ENCODE data around the gene FADS2.

FADS2 gene

GRCh38 chr11:61907871-61908729 lies 80.0 kb downstream of the FADS2 start:
- no peaks in the 10 kb centered on the region for H3K9me3 ChIP-seq
- intact Hi-C loops (cut with DNase I; ENCODE audit: low total_unique reads) = no loop called here
- H3K36me3 ChIP-seq = peaks cover 0 to 40% (median 40%) of the 10 kb centered on the region in 3 donors

GRCh38 chr11:61908730-61909316 lies 80.7 kb downstream of the FADS2 start:
- Histone ChIP-seq H3K27me3 (no peaks in the 10 kb centered on the region), H3K27ac (no peak overlapping the region), H3K9me3 (no peaks in the 10 kb centered on the region), H3K36me3 (peaks cover 0 to 40% (median 36%) of the 10 kb centered on the region in 3 donors), H3K4me1 (peaks cover 0 to 11% (median 0%) of the 10 kb centered on the region in 4 donors), H3K4me3 (no peak overlapping the region)
- intact Hi-C loops (cut with DNase I; ENCODE audit: low total_unique reads) = no loop called here
- DNase-seq = peak in 1 of 2 donors; percentile 64
- TF ChIP-seq, protein P1, sequence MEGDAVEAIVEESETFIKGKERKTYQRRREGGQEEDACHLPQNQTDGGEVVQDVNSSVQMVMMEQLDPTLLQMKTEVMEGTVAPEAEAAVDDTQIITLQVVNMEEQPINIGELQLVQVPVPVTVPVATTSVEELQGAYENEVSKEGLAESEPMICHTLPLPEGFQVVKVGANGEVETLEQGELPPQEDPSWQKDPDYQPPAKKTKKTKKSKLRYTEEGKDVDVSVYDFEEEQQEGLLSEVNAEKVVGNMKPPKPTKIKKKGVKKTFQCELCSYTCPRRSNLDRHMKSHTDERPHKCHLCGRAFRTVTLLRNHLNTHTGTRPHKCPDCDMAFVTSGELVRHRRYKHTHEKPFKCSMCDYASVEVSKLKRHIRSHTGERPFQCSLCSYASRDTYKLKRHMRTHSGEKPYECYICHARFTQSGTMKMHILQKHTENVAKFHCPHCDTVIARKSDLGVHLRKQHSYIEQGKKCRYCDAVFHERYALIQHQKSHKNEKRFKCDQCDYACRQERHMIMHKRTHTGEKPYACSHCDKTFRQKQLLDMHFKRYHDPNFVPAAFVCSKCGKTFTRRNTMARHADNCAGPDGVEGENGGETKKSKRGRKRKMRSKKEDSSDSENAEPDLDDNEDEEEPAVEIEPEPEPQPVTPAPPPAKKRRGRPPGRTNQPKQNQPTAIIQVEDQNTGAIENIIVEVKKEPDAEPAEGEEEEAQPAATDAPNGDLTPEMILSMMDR (IDR thresholded peaks at IDR 0.05) = no peak

More at GRCh38 chr11:61907871-61908729, 80.0 kb downstream of the FADS2 start:
- no peak for DNase-seq
- TF ChIP-seq, protein P1 (IDR thresholded peaks at IDR 0.05) = no peak
- H3K4me1 ChIP-seq = peaks cover 0 to 11% (median 0%) of the 10 kb centered on the region in 4 donors
- no peak overlapping the region for H3K4me3 ChIP-seq
- H3K27me3 ChIP-seq = no peaks in the 10 kb centered on the region
- no peak overlapping the region for H3K27ac ChIP-seq

DNA sequence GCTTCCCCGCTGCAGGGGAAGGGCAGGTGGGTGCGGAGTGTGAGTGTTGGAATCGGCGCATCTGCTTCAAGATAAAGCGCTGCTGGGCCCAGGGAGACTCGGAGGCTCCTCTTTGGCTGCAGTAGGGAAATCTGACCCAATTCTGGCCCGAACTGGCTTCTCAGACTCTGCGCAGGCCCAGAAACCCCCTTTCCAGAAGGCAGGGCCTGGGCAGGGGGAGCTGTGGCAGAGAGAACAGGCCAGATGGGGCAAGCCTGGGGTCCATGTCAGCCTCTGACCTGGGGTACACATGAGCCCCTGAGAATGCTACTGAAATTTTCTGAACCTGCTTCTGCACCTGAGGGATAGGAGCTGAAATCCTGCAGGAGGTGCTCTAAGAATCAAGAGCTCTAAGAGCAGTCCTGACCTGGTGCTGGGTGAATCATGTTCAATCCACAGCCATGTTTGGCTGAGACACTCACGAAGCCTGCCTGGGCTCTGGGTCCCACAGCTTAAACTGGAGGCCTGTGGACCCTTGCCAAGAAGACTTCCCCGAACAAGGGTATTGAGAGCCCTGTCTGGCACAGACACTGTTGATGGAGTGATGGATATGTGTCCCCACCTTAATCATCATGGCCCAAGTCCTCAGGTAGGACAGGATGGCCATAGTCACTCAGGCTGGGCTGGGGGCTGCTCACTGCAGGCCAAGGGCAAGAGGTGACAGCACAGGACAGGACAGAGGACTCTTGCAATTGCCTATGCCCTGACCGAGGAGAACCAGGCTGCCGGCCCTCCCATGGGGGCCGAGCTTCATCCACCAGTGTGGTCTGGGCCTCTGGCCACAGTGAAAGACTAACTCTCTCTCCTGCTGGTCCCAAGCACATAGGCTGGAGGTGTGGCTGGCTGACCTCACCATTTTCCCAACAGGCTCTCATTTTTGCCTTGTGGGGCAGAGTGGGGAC lies 82.4 kb downstream of the FADS2 start:
- intact Hi-C loops (cut with DNase I; ENCODE audit: low total_unique reads) = no loop called here
- TF ChIP-seq, protein P1 (IDR thresholded peaks at IDR 0.05) = no peak
- Histone ChIP-seq H3K4me1 (peaks cover 0 to 11% (median 0%) of the 10 kb centered on the region in 4 donors), H3K27me3 (no peaks in the 10 kb centered on the region), H3K4me3 (no peak overlapping the region), H3K9me3 (no peaks in the 10 kb centered on the region), H3K36me3 (peaks cover 0 to 24% (median 21%) of the 10 kb centered on the region in 3 donors), H3K27ac (no peak overlapping the region)
- DNase-seq = peak in 1 of 2 donors; percentile 31

- Histone ChIP-seq H3K9me3 (no peaks in the 10 kb centered on the region), H3K36me3 (peaks cover 0 to 17% (median 14%) of the 10 kb centered on the region in 3 donors), H3K27ac (no peak overlapping the region), H3K27me3 (no peaks in the 10 kb centered on the region), H3K4me1 (peaks cover 0 to 11% (median 0%) of the 10 kb centered on the region in 4 donors), H3K4me3 (no peak overlapping the region)
- TF ChIP-seq, protein P1 (IDR thresholded peaks at IDR 0.05) = no peak
- peak in 1 of 2 donors; percentile 46 for DNase-seq
- intact Hi-C loops (cut with DNase I; ENCODE audit: low total_unique reads) = no loop called here
These were observed 83.1 kb downstream of the FADS2 start for GRCh38 chr11:61911128-61911700.

Data from tibial artery (tissue), 4 donors.